Astrocyte (in vitro differentiated cells and primary cell): Measurements from ENCODE around the gene TP73. TPM values are rescaled to one million over a fixed set of nuclear protein-coding genes. Genes with fewer than 3 reads are reported as not detected.

ENCODE experiments used
- DNase-seq: peaks from one replicate; pipeline ENCODE4 v3.0.0-alpha.2; 2010; ENCODE audit warnings: low read depth
- FAIRE-seq: peaks from 2 replicates; lab custom pipeline; 2011; peaks lifted over from hg19 to GRCh38; lab: Jason Lieb, UNC
- H2AFZ ChIP-seq: 2 replicates; pipeline ENCODE4 v1.6.0; 2012; ENCODE audit warnings: low read depth, low read length, inconsistent platforms
- H3K27ac ChIP-seq: 2 replicates; pipeline ENCODE4 v1.5.1; 2011; ENCODE audit warnings: low read depth, low read length, inconsistent platforms
- H3K27me3 ChIP-seq: 2 replicates; pipeline ENCODE4 v1.6.0; 2011; ENCODE audit warnings: low read length, inconsistent platforms; ENCODE audit not compliant: insufficient read depth
- H3K36me3 ChIP-seq: 2 replicates; pipeline ENCODE4 v1.5.1; 2011; ENCODE audit warnings: low read length, inconsistent platforms; ENCODE audit not compliant: insufficient read depth
- H3K4me1 ChIP-seq: 2 replicates; pipeline ENCODE4 v1.5.1; 2011; ENCODE audit warnings: low read length, inconsistent platforms; ENCODE audit not compliant: insufficient read depth
- H3K4me2 ChIP-seq: 2 replicates; pipeline ENCODE4 v1.6.0; 2012; ENCODE audit warnings: low read length, inconsistent platforms
- H3K4me3 ChIP-seq: 2 replicates; pipeline ENCODE4 v1.5.1; 2011; ENCODE audit warnings: low read depth, mild to moderate bottlenecking, low read length, inconsistent platforms; ENCODE audit not compliant: insufficient read depth
- H3K79me2 ChIP-seq: 2 replicates; pipeline ENCODE4 v1.6.0; 2012; ENCODE audit warnings: mild to moderate bottlenecking, low read length, inconsistent platforms; ENCODE audit not compliant: insufficient read depth
- H3K9ac ChIP-seq: 2 replicates; pipeline ENCODE4 v1.6.0; 2012; ENCODE audit warnings: mild to moderate bottlenecking, low read length, inconsistent platforms
- H3K9me3 ChIP-seq: 2 replicates; pipeline ENCODE4 v1.5.1; 2012; ENCODE audit warnings: low read depth, mild to moderate bottlenecking, low read length, inconsistent platforms; ENCODE audit not compliant: insufficient read depth
- H4K20me1 ChIP-seq: 2 replicates; pipeline ENCODE4 v1.6.0; 2012; ENCODE audit warnings: low read length, inconsistent platforms; ENCODE audit not compliant: insufficient read depth
- H3K27ac Mint-ChIP-seq: one replicate; pipeline ENCODE4 v1.8.0; 2021; ENCODE audit warnings: mild to moderate bottlenecking, mixed read lengths; ENCODE audit not compliant: unreplicated experiment
- H3K27me3 Mint-ChIP-seq: one replicate; pipeline ENCODE4 v1.8.0; 2021; ENCODE audit warnings: low read depth, mixed read lengths; ENCODE audit not compliant: unreplicated experiment
- H3K36me3 Mint-ChIP-seq: one replicate; pipeline ENCODE4 v1.8.0; 2021; ENCODE audit warnings: low read depth, mixed read lengths; ENCODE audit not compliant: unreplicated experiment
- H3K4me1 Mint-ChIP-seq: one replicate; pipeline ENCODE4 v1.8.0; 2021; ENCODE audit warnings: low read depth, mixed read lengths; ENCODE audit not compliant: unreplicated experiment
- H3K4me3 Mint-ChIP-seq: one replicate; pipeline ENCODE4 v1.8.0; 2021; ENCODE audit warnings: mild to moderate bottlenecking, moderate library complexity, mixed read lengths; ENCODE audit not compliant: unreplicated experiment
- H3K9me3 Mint-ChIP-seq: one replicate; pipeline ENCODE4 v1.8.0; 2021; ENCODE audit warnings: mild to moderate bottlenecking, mixed read lengths; ENCODE audit not compliant: unreplicated experiment
- CTCF ChIP-seq: IDR thresholded peaks from 2 replicates; pipeline ENCODE4 v1.5.1; 2011; ENCODE audit warnings: low read depth, mild to moderate bottlenecking, inconsistent platforms, low read length, moderate library complexity; ENCODE audit not compliant: insufficient read depth
- EZH2 ChIP-seq: IDR thresholded peaks from 2 replicates; pipeline ENCODE4 v1.6.1; 2012; ENCODE audit warnings: mild to moderate bottlenecking, low read length, inconsistent platforms; ENCODE audit not compliant: insufficient read depth
- total RNA-seq: library from RNA; stranded (reverse); gene quantifications from 2 replicates; pipeline ENCODE4 v1.2.1, GENCODE V29; 2021

The TP73 gene
- total RNA-seq, 1 donor from 2014 or later = 0.18 TPM

DNA sequence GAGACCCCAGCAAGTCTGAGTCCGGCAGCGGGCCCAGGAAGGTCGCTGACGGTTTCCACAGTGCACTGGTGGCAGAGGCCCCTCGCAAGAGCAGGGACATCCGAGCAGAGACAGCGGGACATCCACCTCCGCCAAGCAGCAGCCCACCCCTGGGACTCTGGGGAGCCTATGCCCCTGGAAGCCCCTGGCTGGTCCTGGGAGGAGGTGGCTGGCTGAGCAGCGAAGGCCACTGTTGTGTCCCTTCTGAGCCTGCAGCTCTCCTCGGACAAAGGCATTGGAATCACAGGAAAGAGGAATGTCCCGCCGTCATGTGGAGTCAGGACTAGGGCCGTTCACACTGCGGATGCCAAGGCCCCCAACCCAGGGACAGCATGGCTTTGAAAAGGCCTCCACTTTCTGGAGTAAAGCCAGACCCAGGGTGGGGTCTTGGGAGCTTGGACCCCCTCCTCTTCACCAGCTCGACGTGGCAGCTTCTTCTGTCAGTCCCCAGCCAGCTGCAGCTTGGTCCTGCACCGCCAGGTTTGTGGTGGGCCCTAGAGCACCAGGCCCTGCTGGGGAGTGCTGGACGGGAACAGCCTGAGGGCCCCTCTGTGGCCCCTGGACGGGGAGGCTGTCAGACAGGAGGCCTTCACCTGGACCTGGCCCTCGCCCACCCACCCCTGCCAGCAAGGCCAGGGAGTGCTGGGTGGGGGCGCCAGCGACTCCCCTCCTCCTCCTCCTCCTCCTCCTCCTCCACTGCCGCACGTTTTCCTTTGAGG is 42.4 kb upstream of the TP73 start:
- Histone ChIP-seq H3K36me3 (no peaks in the 10 kb centered on the region), H3K4me2 (no peak overlapping the region), H3K27me3 (peaks cover 24% of the 10 kb centered on the region), H3K79me2 (no peaks in the 10 kb centered on the region), H3K9ac (no peak overlapping the region), H3K4me3 (no peak overlapping the region), H2AFZ (no peak overlapping the region), H3K9me3 (no peaks in the 10 kb centered on the region), H3K4me1 (peaks cover 28% of the 10 kb centered on the region), H4K20me1 (no peaks in the 10 kb centered on the region), H3K27ac (no peak overlapping the region)
- Mint-ChIP-seq H3K4me3 (peak overlapping the region; percentile 81), H3K9me3 (no peaks in the 10 kb centered on the region), H3K27me3 (peaks cover 19% of the 10 kb centered on the region), H3K36me3 (no peaks in the 10 kb centered on the region), H3K27ac (no peak overlapping the region), H3K4me1 (peaks cover 16% of the 10 kb centered on the region)
- FAIRE-seq (no peak), DNase-seq (no peak)
- no peak for TF ChIP-seq CTCF
- peak; percentile 28 for TF ChIP-seq EZH2

DNA sequence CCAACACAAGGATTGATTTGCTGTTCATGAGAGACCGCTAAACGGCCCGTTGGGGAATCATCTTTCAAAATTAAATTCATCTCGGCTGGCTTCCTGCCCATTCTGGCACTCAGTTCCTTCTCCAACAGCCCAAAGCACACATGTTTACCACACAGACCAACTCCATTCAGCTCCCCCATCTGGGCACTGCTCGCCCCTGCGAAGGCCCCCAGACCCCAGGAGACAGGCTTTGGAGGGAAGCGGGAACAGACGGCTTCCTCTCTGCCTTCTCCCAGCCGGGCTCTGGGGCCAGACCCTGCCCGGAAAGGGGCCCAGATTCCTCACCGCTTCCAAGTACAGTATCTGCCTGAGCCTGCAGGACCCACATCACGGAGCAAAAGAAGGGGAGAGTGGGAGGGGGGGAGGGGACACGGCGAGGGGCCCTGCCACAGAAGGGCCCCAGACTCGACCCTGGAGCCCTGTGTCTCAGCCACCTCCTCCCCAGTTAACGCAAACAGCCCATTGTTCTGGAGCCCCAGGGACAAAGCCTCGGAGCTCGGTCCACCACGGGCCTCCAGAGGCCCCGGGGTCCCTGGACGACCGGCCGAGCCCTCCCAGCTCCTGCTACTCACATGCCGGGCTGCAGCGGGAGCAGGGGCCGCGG is 41.7 kb upstream of the TP73 start:
- no peak overlapping the region for H3K27ac Mint-ChIP-seq
- H4K20me1 ChIP-seq = no peaks in the 10 kb centered on the region

More for the DNA sequence above, 41.7 kb upstream of the TP73 start:
- H3K4me3 Mint-ChIP-seq = peak overlapping the region; percentile 81
- peaks cover 24% of the 10 kb centered on the region for H3K27me3 ChIP-seq
- no peak overlapping the region for H3K27ac ChIP-seq
- H3K4me1 Mint-ChIP-seq = peaks cover 16% of the 10 kb centered on the region
- H3K36me3 Mint-ChIP-seq = no peaks in the 10 kb centered on the region
- no peak for TF ChIP-seq EZH2
- no peak for TF ChIP-seq CTCF
- H3K79me2 ChIP-seq = no peaks in the 10 kb centered on the region
- peaks cover 28% of the 10 kb centered on the region for H3K4me1 ChIP-seq
- no peak overlapping the region for H3K4me3 ChIP-seq
- H3K9me3 ChIP-seq = no peaks in the 10 kb centered on the region
- H2AFZ ChIP-seq = no peak overlapping the region
- H3K9ac ChIP-seq = no peak overlapping the region
- DNase-seq (no peak), FAIRE-seq (no peak)
- peak overlapping the region; percentile 66 for H3K4me2 ChIP-seq
- peaks cover 24% of the 10 kb centered on the region for H3K27me3 Mint-ChIP-seq
- no peaks in the 10 kb centered on the region for H3K9me3 Mint-ChIP-seq
- no peaks in the 10 kb centered on the region for H3K36me3 ChIP-seq
